ENCODE measurements around the gene CHST1.

Gene CHST1

GRCh38 chr11:45605051-45605450 is 60.4 kb downstream of the CHST1 start:
- DNase-seq (ENCODE audit: low read depth) = no peak

GRCh38 chr11:45603946-45604682 is 61.3 kb downstream of the CHST1 start:
- no peak for DNase-seq (ENCODE audit: low read depth)

GRCh38 chr11:45599161-45599943 is 66.1 kb downstream of the CHST1 start:
- no peak for DNase-seq (ENCODE audit: low read depth)
